WTC11 (cell line): ENCODE results near the gene GPHB5. TPM values are rescaled to one million over a fixed set of nuclear protein-coding genes. Genes with fewer than 3 reads are reported as not detected.
A peak's percentile ranks its signal among the peaks of the same experiment; 100 is the strongest.
"Not testable (repeated sequence)": the region's sequence is repeated elsewhere in the genome, so short reads cannot be mapped to it uniquely, and the experiment has no call there.

ENCODE experiments used
- ATAC-seq: fragments of 200-7000 bp; cut with Tn5 transposase; 2 replicates; pipeline ENCODE4 v1.10.0; 2021; ENCODE audit warnings: mild to moderate bottlenecking, moderate library complexity
- CTCF ChIA-PET: fragments of 300-600 bp; sonication (Branson Sonifier 250); formaldehyde crosslinking; loops from one replicate; lab custom pipeline; 2021; ENCODE audit warnings: antibody characterized with exemption; lab: Charles Lee
- POLR2A ChIA-PET: fragments of 350-600 bp; sonication (Branson Sonifier 250); formaldehyde crosslinking; loops from one replicate; lab custom pipeline; 2021; ENCODE audit warnings: antibody characterized with exemption; lab: Charles Lee
- DNase-seq: peaks from one replicate; pipeline ENCODE4 v3.0.0; 2021; ENCODE audit warnings: low spot score
- H3K27ac Mint-ChIP-seq: 2 replicates; pipeline ENCODE4 v1.8.0; 2021; ENCODE audit warnings: mixed read lengths
- H3K27me3 Mint-ChIP-seq: 2 replicates; pipeline ENCODE4 v1.8.0; 2021; ENCODE audit warnings: low read depth, mild to moderate bottlenecking, moderate library complexity, mixed read lengths
- H3K36me3 Mint-ChIP-seq: 2 replicates; pipeline ENCODE4 v1.8.0; 2021; ENCODE audit warnings: mixed read lengths
- H3K4me1 Mint-ChIP-seq: 2 replicates; pipeline ENCODE4 v1.8.0; 2022; ENCODE audit warnings: mixed read lengths
- H3K4me3 Mint-ChIP-seq: 2 replicates; pipeline ENCODE4 v1.8.0; 2021; ENCODE audit warnings: mild to moderate bottlenecking, moderate library complexity, mixed read lengths
- H3K9me3 Mint-ChIP-seq: 2 replicates; pipeline ENCODE4 v1.8.0; 2021; ENCODE audit warnings: mixed read lengths
- CTCF ChIP-seq: fragments of 200-600 bp; IDR thresholded peaks from 2 replicates; pipeline ENCODE4 v1.8.0; 2022; ENCODE audit warnings: antibody characterized with exemption
- E2F4 ChIP-seq: sonication (generic); formaldehyde crosslinking; IDR thresholded peaks from 2 replicates; pipeline ENCODE4 v1.8.1; 2022; ENCODE audit warnings: low read depth, mild to moderate bottlenecking, moderate library complexity, missing genetic modification reagents, borderline replicate concordance
- ERG ChIP-seq: fragments of 250-450 bp; sonication (Bioruptor Pico); IDR thresholded peaks from 2 replicates; pipeline ENCODE4 v1.8.0; 2021; ENCODE audit warnings: mild to moderate bottlenecking
- ETV6 ChIP-seq: sonication (generic); formaldehyde crosslinking; IDR thresholded peaks from 2 replicates; pipeline ENCODE4 v1.8.1; 2022; ENCODE audit warnings: mild to moderate bottlenecking, missing genetic modification reagents
- FOXP1 ChIP-seq: sonication (generic); formaldehyde crosslinking; IDR thresholded peaks from 2 replicates; pipeline ENCODE4 v1.8.0; 2022; ENCODE audit warnings: missing genetic modification reagents, mild to moderate bottlenecking, moderate library complexity, borderline replicate concordance
- GRHL2 ChIP-seq: fragments of 250-450 bp; sonication (Bioruptor Pico); IDR thresholded peaks from 2 replicates; pipeline ENCODE4 v1.8.0; 2022; ENCODE audit warnings: mild to moderate bottlenecking, moderate library complexity; ENCODE audit not compliant: insufficient replicate concordance, severe bottlenecking
- MAX ChIP-seq: sonication (generic); formaldehyde crosslinking; IDR thresholded peaks from 2 replicates; pipeline ENCODE4 v1.8.0; 2022; ENCODE audit warnings: mild to moderate bottlenecking, missing genetic modification reagents
- MYBL2 ChIP-seq: sonication (generic); formaldehyde crosslinking; IDR thresholded peaks from 2 replicates; pipeline ENCODE4 v1.8.1; 2023; ENCODE audit warnings: mild to moderate bottlenecking, moderate library complexity, missing genetic modification reagents
- NFYB ChIP-seq: sonication (generic); formaldehyde crosslinking; conservative IDR thresholded peaks from 2 replicates; pipeline ENCODE4 v1.8.0; 2022; ENCODE audit warnings: low read depth, missing genetic modification reagents
- NR3C1 ChIP-seq: sonication (generic); formaldehyde crosslinking; conservative IDR thresholded peaks from 2 replicates; pipeline ENCODE4 v1.8.1; 2023; ENCODE audit warnings: low read depth, mild to moderate bottlenecking, missing genetic modification reagents
- PREB ChIP-seq: sonication (generic); formaldehyde crosslinking; IDR thresholded peaks from 2 replicates; pipeline ENCODE4 v1.8.1; 2022; ENCODE audit warnings: mild to moderate bottlenecking, missing genetic modification reagents, moderate library complexity, borderline replicate concordance
- ZMAT4 ChIP-seq: fragments of 250-450 bp; sonication (Bioruptor Pico); IDR thresholded peaks from 2 replicates; pipeline ENCODE4 v1.9.0; 2021; ENCODE audit warnings: mild to moderate bottlenecking
- ZNF138 ChIP-seq: sonication (generic); formaldehyde crosslinking; conservative IDR thresholded peaks from 2 replicates; pipeline ENCODE4 v1.8.1; 2022; ENCODE audit warnings: mild to moderate bottlenecking, moderate library complexity, missing genetic modification reagents
- ZNF219 ChIP-seq: sonication (generic); formaldehyde crosslinking; IDR thresholded peaks from 2 replicates; pipeline ENCODE4 v1.8.0; 2023; ENCODE audit warnings: missing genetic modification reagents, mild to moderate bottlenecking, borderline replicate concordance
- ZNF281 ChIP-seq: sonication (generic); formaldehyde crosslinking; IDR thresholded peaks from 2 replicates; pipeline ENCODE4 v1.8.0; 2023; ENCODE audit warnings: mild to moderate bottlenecking, missing genetic modification reagents
- ZNF671 ChIP-seq: fragments of 250-450 bp; sonication (Bioruptor Pico); IDR thresholded peaks from 2 replicates; pipeline ENCODE4 v1.8.0; 2021; ENCODE audit warnings: mild to moderate bottlenecking
- total RNA-seq: library from RNA; stranded (reverse); gene quantifications from 3 replicates; pipeline ENCODE4 v1.2.3, GENCODE V29; 2021

Gene GPHB5
- total RNA-seq, 1 experiment from 2014 or later, result not detected

- H3K27me3 Mint-ChIP-seq, result no peaks in the 10 kb centered on the region
- peaks cover 10% of the 10 kb centered on the region for H3K4me1 Mint-ChIP-seq
- H3K27ac Mint-ChIP-seq, result no peak overlapping the region
- H3K36me3 Mint-ChIP-seq, result no peaks in the 10 kb centered on the region
- TF ChIP-seq PREB (CRISPR knock-in tag), result no peak
- no peak for TF ChIP-seq ZNF138
- TF ChIP-seq NR3C1 (CRISPR knock-in tag), result no peak
- no peak for TF ChIP-seq GRHL2 (CRISPR knock-in tag)
- H3K4me3 Mint-ChIP-seq, result no peak overlapping the region
- ATAC-seq (peak; percentile 32; the same call in 1 of the 2 replicates), DNase-seq (no peak)
- no peaks in the 10 kb centered on the region for H3K9me3 Mint-ChIP-seq
- ChIA-PET POLR2A (no interaction called here), CTCF (interaction anchor here (1.3 kb wide), 1 partner anchor 148 kb away, joined by 3 read pairs; no protein-coding TSS in a partner anchor)
Measured at GRCh38 chr14:63322897-63323573, 4.3 kb upstream of the GPHB5 start.

- DNase-seq, result no peak
- Mint-ChIP-seq H3K27me3 (no peaks in the 10 kb centered on the region), H3K4me3 (no peak overlapping the region), H3K9me3 (no peaks in the 10 kb centered on the region), H3K4me1 (peaks cover 10% of the 10 kb centered on the region), H3K36me3 (no peaks in the 10 kb centered on the region), H3K27ac (no peak overlapping the region)
- ATAC-seq, result no peak
- no peak for TF ChIP-seq ZMAT4
- TF ChIP-seq MYBL2 (CRISPR knock-in tag), result no peak
- no peak for TF ChIP-seq ETV6 (CRISPR knock-in tag)
- no peak for TF ChIP-seq ZNF219 (CRISPR knock-in tag)
- TF ChIP-seq NFYB (CRISPR knock-in tag), result no peak
- TF ChIP-seq ERG, result no peak
- ChIA-PET CTCF (interaction anchor here (1.3 kb wide), 1 partner anchor 148 kb away, joined by 3 read pairs; no protein-coding TSS in a partner anchor), POLR2A (no interaction called here)
Measured at GRCh38 chr14:63322472-63322871, 3.7 kb upstream of the GPHB5 start.

- ChIA-PET CTCF (interaction anchor here (0.6 to 1.6 kb wide), 13 partner anchors 8 to 1398 kb away, joined by 3 to 11 read pairs (median 4); no protein-coding TSS in a partner anchor), POLR2A (no interaction called here)
- Mint-ChIP-seq H3K4me3 (no peak overlapping the region), H3K4me1 (peaks cover 11% of the 10 kb centered on the region), H3K27me3 (no peaks in the 10 kb centered on the region), H3K9me3 (peaks cover 4% of the 10 kb centered on the region; the same call in 1 of the 2 replicates), H3K27ac (no peak overlapping the region), H3K36me3 (no peaks in the 10 kb centered on the region)
- DNase-seq (peak; percentile 62), ATAC-seq (peak; percentile 83)
- no peak for TF ChIP-seq MAX (CRISPR knock-in tag)
- no peak for TF ChIP-seq NR3C1 (CRISPR knock-in tag)
- TF ChIP-seq ZNF671, result no peak
- no peak for TF ChIP-seq FOXP1 (CRISPR knock-in tag)
- no peak for TF ChIP-seq E2F4 (CRISPR knock-in tag)
- TF ChIP-seq ZNF281 (CRISPR knock-in tag), result no peak
- TF ChIP-seq CTCF, result peak; percentile 32; the same call in 1 of the 2 replicates
- no peak for TF ChIP-seq ZNF138
Measured at GRCh38 chr14:63308723-63309317, 9.9 kb downstream of the GPHB5 start.

- H3K4me1 Mint-ChIP-seq, POLR2A ChIA-PET, ATAC-seq, DNase-seq, CTCF ChIA-PET, H3K36me3 Mint-ChIP-seq, H3K27ac Mint-ChIP-seq, H3K4me3 Mint-ChIP-seq, H3K27me3 Mint-ChIP-seq: not testable (repeated sequence)
- peaks cover 11% of the 10 kb centered on the region for H3K9me3 Mint-ChIP-seq
Measured at GRCh38 chr14:63304429-63304828, 14.3 kb downstream of the GPHB5 start.
